ENCODE results near the gene TMEM175.

TMEM175 gene

DNA sequence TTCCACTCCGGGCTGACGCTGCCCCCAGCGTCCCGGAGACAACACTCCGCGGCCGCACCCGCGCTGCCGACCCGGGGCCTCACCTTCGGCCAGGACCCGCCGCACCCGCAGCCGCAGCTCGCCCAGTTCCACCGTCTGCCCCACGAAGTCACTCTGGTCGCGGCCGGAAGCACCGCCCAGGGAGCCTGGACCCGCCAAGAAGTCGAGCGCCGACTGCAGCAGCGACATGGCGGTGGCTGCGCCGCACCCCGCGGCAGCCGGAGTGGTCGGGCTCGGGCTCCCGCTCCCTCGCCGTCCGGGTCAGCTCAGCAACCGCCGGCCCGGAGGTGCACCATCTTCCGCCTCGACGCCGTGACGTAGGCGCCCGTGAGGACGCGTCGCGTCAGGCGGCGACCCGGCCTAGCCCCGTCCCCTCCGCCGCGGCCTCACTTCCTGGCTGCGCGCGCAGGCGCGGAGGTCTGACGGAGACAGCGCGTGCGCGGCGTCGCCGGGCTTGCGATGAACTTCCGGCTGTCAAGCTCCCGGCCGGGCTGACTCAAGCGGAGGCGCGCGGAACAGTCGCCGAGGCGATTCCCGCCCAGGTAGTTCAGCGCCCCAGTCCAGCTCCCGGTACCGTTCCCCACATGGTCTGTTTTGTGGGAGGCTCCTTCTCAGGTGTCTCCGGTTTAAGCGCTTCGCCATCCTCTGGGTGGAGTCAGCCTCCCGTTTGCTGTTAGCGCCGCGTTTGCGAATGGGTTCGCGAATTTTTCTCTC, at the start of gene TMEM175, which contains the start of gene GAK:
TSS of gene TMEM175 (plus strand) at position 501 of the 753 bp plus-strand sequence. CDS start 15,280 bp downstream, outside the sequence.
TSS of gene GAK (minus strand) at position 357 of the 753 bp plus-strand sequence. CDS start at position 228, 129 bp downstream.
- DNase-seq (ENCODE audit: extremely low read depth, low read depth), result peak; percentile 72
- peak within 1 kb of the TSS; percentile 96 for H3K4me3 ChIP-seq (replicated peaks; ENCODE audit: low read depth, low read length)
- TF ChIP-seq, protein P1, sequence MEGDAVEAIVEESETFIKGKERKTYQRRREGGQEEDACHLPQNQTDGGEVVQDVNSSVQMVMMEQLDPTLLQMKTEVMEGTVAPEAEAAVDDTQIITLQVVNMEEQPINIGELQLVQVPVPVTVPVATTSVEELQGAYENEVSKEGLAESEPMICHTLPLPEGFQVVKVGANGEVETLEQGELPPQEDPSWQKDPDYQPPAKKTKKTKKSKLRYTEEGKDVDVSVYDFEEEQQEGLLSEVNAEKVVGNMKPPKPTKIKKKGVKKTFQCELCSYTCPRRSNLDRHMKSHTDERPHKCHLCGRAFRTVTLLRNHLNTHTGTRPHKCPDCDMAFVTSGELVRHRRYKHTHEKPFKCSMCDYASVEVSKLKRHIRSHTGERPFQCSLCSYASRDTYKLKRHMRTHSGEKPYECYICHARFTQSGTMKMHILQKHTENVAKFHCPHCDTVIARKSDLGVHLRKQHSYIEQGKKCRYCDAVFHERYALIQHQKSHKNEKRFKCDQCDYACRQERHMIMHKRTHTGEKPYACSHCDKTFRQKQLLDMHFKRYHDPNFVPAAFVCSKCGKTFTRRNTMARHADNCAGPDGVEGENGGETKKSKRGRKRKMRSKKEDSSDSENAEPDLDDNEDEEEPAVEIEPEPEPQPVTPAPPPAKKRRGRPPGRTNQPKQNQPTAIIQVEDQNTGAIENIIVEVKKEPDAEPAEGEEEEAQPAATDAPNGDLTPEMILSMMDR (IDR thresholded peaks at IDR 0.05; ENCODE audit: low read depth, low read length, missing control alignments), result no peak

DNA sequence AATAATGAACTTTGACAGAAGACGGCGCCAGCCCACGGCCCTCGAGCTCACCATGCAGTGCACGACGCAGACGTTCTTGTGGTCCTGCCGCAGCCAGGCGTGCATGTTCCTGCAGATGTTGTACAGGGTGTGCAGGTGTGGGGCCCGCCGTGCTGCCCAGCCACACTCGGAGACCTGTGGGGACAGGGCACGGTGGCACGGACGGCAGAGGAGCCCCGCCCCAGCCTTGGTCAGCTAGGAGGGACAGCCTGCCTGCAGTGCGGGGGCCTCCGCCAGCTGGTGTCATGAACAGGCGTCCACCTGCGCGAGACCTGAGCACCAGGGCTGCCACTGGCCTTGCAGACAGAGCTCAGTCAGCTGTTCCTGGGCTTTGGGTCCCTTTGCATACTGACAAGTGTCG, 49.6 kb upstream of the TMEM175 start:
- no peak for DNase-seq (ENCODE audit: extremely low read depth, low read depth)

GRCh38 chr4:883377-884095, 48.7 kb upstream of the TMEM175 start:
- no peak for DNase-seq (ENCODE audit: extremely low read depth, low read depth)
- TF ChIP-seq, protein P1 (IDR thresholded peaks at IDR 0.05; ENCODE audit: low read depth, low read length, missing control alignments), result no peak

More for the DNA sequence above, 49.6 kb upstream of the TMEM175 start:
- TF ChIP-seq, protein P1 (IDR thresholded peaks at IDR 0.05; ENCODE audit: low read depth, low read length, missing control alignments), result no peak
- H3K4me3 ChIP-seq (replicated peaks; ENCODE audit: low read depth, low read length), result no peak overlapping the region

DNA sequence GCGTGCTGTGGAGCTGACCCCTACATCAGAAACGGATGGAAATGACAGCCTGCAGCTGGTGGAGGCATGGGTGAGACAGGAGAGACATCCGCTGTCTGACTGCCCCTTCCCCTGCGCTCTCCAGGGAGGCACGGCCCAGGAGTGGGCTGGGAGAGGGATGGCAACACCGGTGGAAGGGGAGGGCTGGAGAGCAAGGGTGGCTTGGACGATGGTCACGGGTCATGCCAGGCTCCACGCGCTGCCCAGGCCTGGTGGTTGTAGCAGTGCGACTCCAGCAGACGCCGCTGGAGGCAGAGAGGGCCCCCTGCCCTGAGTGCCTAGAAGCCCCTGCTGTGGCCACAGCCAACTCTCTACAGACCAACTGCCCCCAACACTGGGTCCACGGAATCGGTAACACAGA, 48.0 kb upstream of the TMEM175 start:
- TF ChIP-seq, protein P1 (IDR thresholded peaks at IDR 0.05; ENCODE audit: low read depth, low read length, missing control alignments), result no peak
- DNase-seq (ENCODE audit: extremely low read depth, low read depth), result no peak
- H3K4me3 ChIP-seq (replicated peaks; ENCODE audit: low read depth, low read length), result no peak overlapping the region

More at GRCh38 chr4:883377-884095, 48.7 kb upstream of the TMEM175 start:
- H3K4me3 ChIP-seq (replicated peaks; ENCODE audit: low read depth, low read length), result no peak overlapping the region

DNA sequence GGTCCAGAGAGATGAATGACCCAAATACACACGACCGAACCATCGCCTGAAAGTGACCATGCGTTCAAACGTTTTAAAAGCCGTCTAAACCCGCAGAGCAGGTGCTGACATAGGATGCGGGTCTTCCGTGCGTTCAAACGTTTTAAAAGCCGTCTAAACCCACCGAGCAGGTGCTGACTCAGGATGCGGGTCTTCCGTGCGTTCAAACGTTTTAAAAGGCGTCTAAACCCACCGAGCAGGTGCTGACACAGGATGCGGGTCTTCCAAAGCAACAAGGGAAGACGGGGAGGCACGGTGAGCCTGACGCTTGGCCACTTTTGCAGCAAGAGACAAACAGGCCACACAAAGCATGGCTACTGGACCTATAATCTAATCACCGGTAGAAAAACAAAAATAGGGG, 47.4 kb upstream of the TMEM175 start:
- no peak overlapping the region for H3K4me3 ChIP-seq (replicated peaks; ENCODE audit: low read depth, low read length)
- no peak for DNase-seq (ENCODE audit: extremely low read depth, low read depth)
- TF ChIP-seq, protein P1 (IDR thresholded peaks at IDR 0.05; ENCODE audit: low read depth, low read length, missing control alignments), result no peak

- no peak overlapping the region for H3K4me3 ChIP-seq (replicated peaks; ENCODE audit: low read depth, low read length)
- DNase-seq (ENCODE audit: extremely low read depth, low read depth), result no peak
- TF ChIP-seq, protein P1 (IDR thresholded peaks at IDR 0.05; ENCODE audit: low read depth, low read length, missing control alignments), result no peak
These were observed 46.9 kb upstream of the TMEM175 start for GRCh38 chr4:885353-885752.

All from HFF-Myc (cell line).